Esophagus muscularis mucosa (tissue), 4 donors: Measurements from ENCODE around the gene HENMT1.

ENCODE experiments used
- EP300 ChIP-seq: sonication (generic); formaldehyde crosslinking; IDR thresholded peaks from one replicate; pipeline ENCODE4 v1.6.1; 2017; ENCODE audit warnings: antibody characterized with exemption
- POLR2A ChIP-seq: fragments of 450-650 bp; IDR thresholded peaks from one replicate; pipeline ENCODE4 v1.6.1; 2017; ENCODE audit warnings: antibody characterized with exemption, moderate library complexity, mild to moderate bottlenecking, low read depth
- TF ChIP-seq, protein P1 (sequence below), 3 experiments: fragments of 200-600 bp in 2 of 3; fragments of 450-650 bp in 1 of 3; sonication (generic) in 2 of 3; IDR thresholded peaks; one replicate each; pipeline ENCODE4 v1.5.1; 2017 to 2019; ENCODE audit warnings: antibody characterized with exemption in 3 of 3, mild to moderate bottlenecking in 2 of 3, moderate library complexity in 1 of 3

DNA sequence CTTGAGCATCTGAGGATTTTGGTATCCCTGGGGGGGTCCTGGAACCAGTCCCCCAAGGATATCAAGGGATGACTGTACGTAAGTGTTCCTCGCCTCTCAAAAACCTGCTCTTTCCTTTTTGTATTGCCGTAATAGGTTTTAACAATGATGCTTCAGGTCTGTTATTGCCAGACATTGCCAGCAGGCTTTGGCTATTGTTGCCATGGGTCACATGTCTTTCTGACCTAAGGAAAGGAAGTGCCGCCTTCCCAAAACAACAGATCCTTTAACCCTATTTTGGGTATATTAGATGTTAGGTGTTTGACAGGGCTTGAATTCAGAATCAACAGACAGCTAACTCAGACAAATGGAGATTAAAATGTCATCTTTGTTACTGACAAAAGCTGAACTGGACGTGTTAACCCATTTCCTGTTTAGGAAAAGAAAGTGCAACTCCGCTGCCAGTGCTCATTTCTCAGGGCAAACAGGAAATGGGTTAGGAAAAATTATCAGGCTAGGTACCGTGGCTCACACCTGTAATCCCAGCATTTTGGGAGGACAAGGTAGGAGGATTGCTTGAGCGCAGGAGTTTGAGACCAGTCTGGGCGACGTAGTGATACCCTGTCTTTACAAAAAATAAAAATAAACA is 18.8 kb upstream of the HENMT1 start:
- TF ChIP-seq POLR2A, result no peak
- no peak for TF ChIP-seq EP300
- TF ChIP-seq, protein P1, sequence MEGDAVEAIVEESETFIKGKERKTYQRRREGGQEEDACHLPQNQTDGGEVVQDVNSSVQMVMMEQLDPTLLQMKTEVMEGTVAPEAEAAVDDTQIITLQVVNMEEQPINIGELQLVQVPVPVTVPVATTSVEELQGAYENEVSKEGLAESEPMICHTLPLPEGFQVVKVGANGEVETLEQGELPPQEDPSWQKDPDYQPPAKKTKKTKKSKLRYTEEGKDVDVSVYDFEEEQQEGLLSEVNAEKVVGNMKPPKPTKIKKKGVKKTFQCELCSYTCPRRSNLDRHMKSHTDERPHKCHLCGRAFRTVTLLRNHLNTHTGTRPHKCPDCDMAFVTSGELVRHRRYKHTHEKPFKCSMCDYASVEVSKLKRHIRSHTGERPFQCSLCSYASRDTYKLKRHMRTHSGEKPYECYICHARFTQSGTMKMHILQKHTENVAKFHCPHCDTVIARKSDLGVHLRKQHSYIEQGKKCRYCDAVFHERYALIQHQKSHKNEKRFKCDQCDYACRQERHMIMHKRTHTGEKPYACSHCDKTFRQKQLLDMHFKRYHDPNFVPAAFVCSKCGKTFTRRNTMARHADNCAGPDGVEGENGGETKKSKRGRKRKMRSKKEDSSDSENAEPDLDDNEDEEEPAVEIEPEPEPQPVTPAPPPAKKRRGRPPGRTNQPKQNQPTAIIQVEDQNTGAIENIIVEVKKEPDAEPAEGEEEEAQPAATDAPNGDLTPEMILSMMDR (IDR thresholded peaks at IDR 0.05), result no peak
